Vagina (tissue), 2 donors: Measurements from ENCODE around the gene TNS1.

Experiments
- POLR2A ChIP-seq, 2 donors: fragments of 450-650 bp; IDR thresholded peaks; one replicate each; pipeline ENCODE4 v1.6.1; 2017; ENCODE audit warnings: antibody characterized with exemption in 2 of 2, mild to moderate bottlenecking in 2 of 2, moderate library complexity in 2 of 2
- TF ChIP-seq, protein P1 (sequence below), 3 experiments: fragments of 450-650 bp in 2 of 3; fragments of 200-600 bp in 1 of 3; sonication (generic) in 1 of 3; IDR thresholded peaks; one replicate each; pipeline ENCODE4 v1.5.1; 2017 to 2019; ENCODE audit warnings: antibody characterized with exemption in 3 of 3, mild to moderate bottlenecking in 2 of 3, moderate library complexity in 2 of 3

DNA sequence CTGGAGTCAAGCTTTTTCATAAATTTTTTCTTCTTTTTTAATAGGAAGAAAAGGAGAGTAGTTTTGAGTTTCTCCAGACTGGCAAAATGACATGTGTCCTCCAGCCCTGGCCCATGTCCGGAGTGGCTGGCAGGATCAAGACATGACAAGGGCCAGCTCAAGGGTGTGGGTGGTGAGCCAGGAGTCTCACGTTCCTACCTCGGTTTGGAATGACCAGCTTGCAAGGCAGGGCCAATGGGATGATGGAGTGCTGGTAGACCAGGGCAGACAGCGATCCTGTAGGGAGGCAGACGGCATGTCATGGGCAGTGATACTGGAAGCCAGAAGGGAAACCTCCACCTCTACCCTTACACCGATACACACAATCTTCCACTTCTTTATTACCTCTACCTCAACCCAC lies 190.6 kb downstream of the TNS1 start:
- TF ChIP-seq, protein P1, sequence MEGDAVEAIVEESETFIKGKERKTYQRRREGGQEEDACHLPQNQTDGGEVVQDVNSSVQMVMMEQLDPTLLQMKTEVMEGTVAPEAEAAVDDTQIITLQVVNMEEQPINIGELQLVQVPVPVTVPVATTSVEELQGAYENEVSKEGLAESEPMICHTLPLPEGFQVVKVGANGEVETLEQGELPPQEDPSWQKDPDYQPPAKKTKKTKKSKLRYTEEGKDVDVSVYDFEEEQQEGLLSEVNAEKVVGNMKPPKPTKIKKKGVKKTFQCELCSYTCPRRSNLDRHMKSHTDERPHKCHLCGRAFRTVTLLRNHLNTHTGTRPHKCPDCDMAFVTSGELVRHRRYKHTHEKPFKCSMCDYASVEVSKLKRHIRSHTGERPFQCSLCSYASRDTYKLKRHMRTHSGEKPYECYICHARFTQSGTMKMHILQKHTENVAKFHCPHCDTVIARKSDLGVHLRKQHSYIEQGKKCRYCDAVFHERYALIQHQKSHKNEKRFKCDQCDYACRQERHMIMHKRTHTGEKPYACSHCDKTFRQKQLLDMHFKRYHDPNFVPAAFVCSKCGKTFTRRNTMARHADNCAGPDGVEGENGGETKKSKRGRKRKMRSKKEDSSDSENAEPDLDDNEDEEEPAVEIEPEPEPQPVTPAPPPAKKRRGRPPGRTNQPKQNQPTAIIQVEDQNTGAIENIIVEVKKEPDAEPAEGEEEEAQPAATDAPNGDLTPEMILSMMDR (IDR thresholded peaks at IDR 0.05) = no peak
- TF ChIP-seq POLR2A (IDR thresholded peaks at IDR 0.05) = no peak
